IMR-90 (cell line): ENCODE measurements around the gene NKTR. TPM values are rescaled to one million over a fixed set of nuclear protein-coding genes. Genes with fewer than 3 reads are reported as not detected.

Source experiments
- ATAC-seq: fragments of 200-7000 bp; cut with Tn5 transposase; 2 replicates; pipeline ENCODE4 v1.9.1; 2020; ENCODE audit warnings: low read depth, mild to moderate bottlenecking, moderate library complexity
- BruUV-seq: library from RNA; stranded (reverse); fragments of 400-500 nt; replicated peaks from 2 replicates; lab custom pipeline; 2021; lab: Mats Ljungman, UMichigan
- CTCF ChIA-PET: fragments of 300-600 bp; formaldehyde crosslinking; extraction: SDS; loops from one replicate; lab custom pipeline; 2021; ENCODE audit warnings: antibody characterized with exemption; lab: Yijun Ruan, JAX
- POLR2A ChIA-PET: fragments of 300-600 bp; sonication (Branson Sonifier 250); formaldehyde crosslinking; loops from one replicate; lab custom pipeline; 2022; ENCODE audit warnings: antibody characterized with exemption; ENCODE audit not compliant: unreplicated experiment; lab: Charles Lee
- DNase-seq: peaks from one replicate; pipeline ENCODE4 v3.0.0; 2013
- H2AFZ ChIP-seq: replicated peaks from 2 replicates; pipeline ENCODE3; 2013; ENCODE audit warnings: low read length, mild to moderate bottlenecking; ENCODE audit not compliant: poor library complexity
- H2AK5ac ChIP-seq: 2 replicates; pipeline ENCODE4 v1.6.1; 2013; ENCODE audit warnings: low read depth, low read length, inconsistent platforms
- H2AK9ac ChIP-seq: replicated peaks from 2 replicates; pipeline ENCODE3; 2013; ENCODE audit warnings: mild to moderate bottlenecking, low read depth, low read length, moderate library complexity; ENCODE audit not compliant: poor library complexity
- H2BK120ac ChIP-seq: 2 replicates; pipeline ENCODE4 v1.6.1; 2013; ENCODE audit warnings: low read depth, low read length, inconsistent platforms
- H2BK15ac ChIP-seq: 3 replicates; pipeline ENCODE4 v1.6.1; 2013; ENCODE audit warnings: low read depth, low read length, inconsistent platforms
- H2BK20ac ChIP-seq: 2 replicates; pipeline ENCODE4 v1.6.1; 2013; ENCODE audit warnings: low read depth, mild to moderate bottlenecking, inconsistent platforms, low read length, moderate library complexity
- H2BK5ac ChIP-seq: 2 replicates; pipeline ENCODE4 v1.6.1; 2013; ENCODE audit warnings: mild to moderate bottlenecking, low read depth, low read length, inconsistent platforms; ENCODE audit not compliant: poor library complexity, severe bottlenecking
- H3K14ac ChIP-seq: replicated peaks from 2 replicates; pipeline ENCODE4 v1.6.1; 2013; ENCODE audit warnings: low read depth, low read length, inconsistent platforms
- H3K18ac ChIP-seq: 2 replicates; pipeline ENCODE4 v1.6.1; 2013; ENCODE audit warnings: low read depth, low read length, control low read depth
- H3K23ac ChIP-seq: 2 replicates; pipeline ENCODE4 v1.6.1; 2013; ENCODE audit warnings: low read depth, low read length, inconsistent platforms
- H3K27ac ChIP-seq: 2 replicates; pipeline ENCODE4 v1.5.1; 2013; ENCODE audit warnings: mild to moderate bottlenecking, control low read depth, low read length; ENCODE audit not compliant: insufficient read depth
- H3K27me3 ChIP-seq: 2 replicates; pipeline ENCODE4 v1.6.1; 2013; ENCODE audit warnings: low read length; ENCODE audit not compliant: control insufficient read depth, insufficient read depth
- H3K36me3 ChIP-seq: 2 replicates; pipeline ENCODE4 v1.6.1; 2013; ENCODE audit warnings: low read length, mixed read lengths; ENCODE audit not compliant: control insufficient read depth, insufficient read depth
- H3K4ac ChIP-seq: 2 replicates; pipeline ENCODE4 v1.6.1; 2013; ENCODE audit warnings: low read depth, low read length, inconsistent platforms
- H3K4me1 ChIP-seq: 2 replicates; pipeline ENCODE4 v1.6.1; 2013; ENCODE audit warnings: low read length, mixed read lengths; ENCODE audit not compliant: control insufficient read depth, insufficient read depth
- H3K4me2 ChIP-seq: 2 replicates; pipeline ENCODE4 v1.6.1; 2013; ENCODE audit warnings: low read depth, mild to moderate bottlenecking, control low read depth, low read length, moderate library complexity
- H3K4me3 ChIP-seq: 2 replicates; pipeline ENCODE4 v1.5.1; 2013; ENCODE audit warnings: low read depth, mild to moderate bottlenecking, control low read depth, low read length, moderate library complexity; ENCODE audit not compliant: insufficient read depth
- H3K56ac ChIP-seq: 2 replicates; pipeline ENCODE4 v1.6.1; 2013; ENCODE audit warnings: low read length, inconsistent platforms; ENCODE audit not compliant: insufficient read depth; ENCODE audit errors: extremely low read depth
- H3K79me1 ChIP-seq, 2 experiments: 2 replicates each; pipeline ENCODE4 v1.6.1; 2013; ENCODE audit warnings: low read length in 2 of 2, inconsistent platforms in 1 of 2, low read depth in 1 of 2
- H3K9ac ChIP-seq: 2 replicates; pipeline ENCODE4 v1.6.1; 2013; ENCODE audit warnings: low read depth, low read length, control low read depth
- H3K9me1 ChIP-seq: 2 replicates; pipeline ENCODE4 v1.6.1; 2013; ENCODE audit warnings: low read length, inconsistent platforms; ENCODE audit not compliant: insufficient read depth
- H3K9me3 ChIP-seq: 2 replicates; pipeline ENCODE4 v1.6.1; 2013; ENCODE audit warnings: low read length; ENCODE audit not compliant: control insufficient read depth, insufficient read depth
- H4K20me1 ChIP-seq: 2 replicates; pipeline ENCODE4 v1.6.1; 2013; ENCODE audit warnings: low read length, inconsistent platforms; ENCODE audit not compliant: insufficient read depth
- H4K5ac ChIP-seq: 2 replicates; pipeline ENCODE4 v1.6.1; 2013; ENCODE audit warnings: mild to moderate bottlenecking, low read depth, low read length, control low read depth
- H4K8ac ChIP-seq, 2 experiments: 2 replicates each; pipeline ENCODE4 v1.6.1; 2013; ENCODE audit warnings: low read depth in 2 of 2, low read length in 2 of 2, control low read depth in 1 of 2, inconsistent platforms in 1 of 2
- H4K91ac ChIP-seq: 2 replicates; pipeline ENCODE4 v1.6.1; 2013; ENCODE audit warnings: low read depth, low read length, inconsistent platforms; ENCODE audit not compliant: insufficient read depth
- BHLHE40 ChIP-seq: fragments of 150-350 bp; IDR thresholded peaks from 2 replicates; pipeline ENCODE4 v1.6.1; 2016; ENCODE audit warnings: mild to moderate bottlenecking, low read depth, low read length
- CEBPB ChIP-seq: IDR thresholded peaks from 2 replicates; pipeline ENCODE4 v1.6.1; 2012; ENCODE audit warnings: low read depth, low read length, improper control_type of control experiment
- CHD1 ChIP-seq: IDR thresholded peaks from 2 replicates; pipeline ENCODE4 v1.6.1; 2012; ENCODE audit warnings: low read depth, low read length, improper control_type of control experiment
- ELK1 ChIP-seq: fragments of 150-350 bp; IDR thresholded peaks from 2 replicates; pipeline ENCODE4 v1.6.1; 2016; ENCODE audit warnings: low read depth, mild to moderate bottlenecking, low read length, moderate library complexity, borderline replicate concordance
- FOS ChIP-seq: fragments of 150-350 bp; IDR thresholded peaks from 2 replicates; pipeline ENCODE4 v1.6.1; 2016; ENCODE audit warnings: low read depth, low read length
- MAFK ChIP-seq: IDR thresholded peaks from 2 replicates; pipeline ENCODE4 v1.6.1; 2012; ENCODE audit warnings: low read depth, low read length, improper control_type of control experiment
- MAZ ChIP-seq: IDR thresholded peaks from 2 replicates; pipeline ENCODE4 v1.6.1; 2012; ENCODE audit warnings: low read depth, mild to moderate bottlenecking, low read length, improper control_type of control experiment, moderate library complexity, borderline replicate concordance
- MXI1 ChIP-seq: IDR thresholded peaks from 2 replicates; pipeline ENCODE4 v1.6.1; 2012; ENCODE audit warnings: low read depth, mild to moderate bottlenecking, low read length, moderate library complexity, borderline replicate concordance
- NFE2L2 ChIP-seq: fragments of 150-350 bp; IDR thresholded peaks from 2 replicates; pipeline ENCODE4 v1.6.1; 2016; ENCODE audit warnings: low read depth, mild to moderate bottlenecking, low read length
- POLR2A ChIP-seq: IDR thresholded peaks from 2 replicates; pipeline ENCODE4 v1.6.1; 2012; ENCODE audit warnings: mild to moderate bottlenecking, low read depth, low read length
- RAD21 ChIP-seq: IDR thresholded peaks from 2 replicates; pipeline ENCODE4 v1.6.1; 2012; ENCODE audit warnings: low read length, improper control_type of control experiment
- RCOR1 ChIP-seq: IDR thresholded peaks from 2 replicates; pipeline ENCODE4 v1.6.1; 2012; ENCODE audit warnings: mild to moderate bottlenecking, low read length, improper control_type of control experiment; ENCODE audit not compliant: insufficient replicate concordance
- RFX5 ChIP-seq: IDR thresholded peaks from 2 replicates; pipeline ENCODE4 v1.8.0; 2012; ENCODE audit warnings: low read depth, mild to moderate bottlenecking, low read length, moderate library complexity
- SMC3 ChIP-seq: fragments of 150-350 bp; IDR thresholded peaks from 2 replicates; pipeline ENCODE4 v1.6.1; 2016; ENCODE audit warnings: low read depth, mild to moderate bottlenecking, antibody characterized with exemption, low read length, moderate library complexity
- WGBS, 2 experiments: methylation state at CpG; one replicate each; pipeline versions ENCODE4 v1.1.5 to v1.1.7; 2013; ENCODE audit warnings: missing lambda C conversion rate in 2 of 2; ENCODE audit not compliant: insufficient read length in 1 of 2; ENCODE audit errors: extremely low coverage in 2 of 2; 5-methylcytosine and 5-hydroxymethylcytosine counted together
- dilution Hi-C: fragments of 300-500 bp; cut with HindIII; formaldehyde crosslinking; loops from one replicate; pipeline ENCODE4 v1.14.3; 2018; ENCODE audit warnings: low sequenced_read_pairs; ENCODE audit not compliant: unreplicated experiment
- in situ Hi-C: fragments of 300-500 bp; cut with MboI; formaldehyde crosslinking; loops from 3 replicates; pipeline ENCODE4 v1.14.3; 2019; ENCODE audit warnings: low sequenced_read_pairs, inconsistent platforms, mixed read lengths
- intact Hi-C: fragments of 100-400 bp; cut with micrococcal nuclease; formaldehyde crosslinking; loops from 2 replicates; pipeline ENCODE4 v1.10.0; 2022
- polyA plus RNA-seq, 3 experiments: library from polyadenylated mRNA; depleted of rRNA; stranded (reverse); fragments of >200 nt; gene quantifications; 2 replicates each; pipeline ENCODE4 v1.2.3, GENCODE V29; 2012; ENCODE audit warnings: low replicate concordance in 1 of 3
- total RNA-seq: library from RNA; depleted of rRNA; stranded (reverse); fragments of >200 nt; gene quantifications from 2 replicates; pipeline ENCODE4 v1.2.3, GENCODE V29; 2012
- TF ChIP-seq, protein P1 (sequence below): conservative IDR thresholded peaks from 2 replicates; pipeline ENCODE4 v1.5.1; 2012; ENCODE audit warnings: mild to moderate bottlenecking, low read depth, low read length, improper control_type of control experiment
- TF ChIP-seq, protein P2 (sequence below): fragments of 150-350 bp; IDR thresholded peaks from 2 replicates; pipeline ENCODE4 v1.6.1; 2017; ENCODE audit warnings: mild to moderate bottlenecking, antibody characterized with exemption, low read length, low read depth

Gene NKTR
- total and polyA plus RNA-seq, 2 of the 4 experiments (the other 2 are of a cell fraction), result 24.0 to 30.7 TPM

GRCh38 chr3:42649783-42650182 is 49.3 kb downstream of the NKTR start:
- Histone ChIP-seq H2AK5ac (no peak overlapping the region), H4K20me1 (peaks cover 21% of the 10 kb centered on the region; the same call in 1 of the 2 replicates), H3K4me2 (no peak overlapping the region), H2BK15ac (no peak overlapping the region), H4K91ac (no peak overlapping the region), H3K27me3 (no peaks in the 10 kb centered on the region), H3K9ac (no peak overlapping the region), H3K9me3 (no peaks in the 10 kb centered on the region), H3K56ac (no peak overlapping the region), H4K8ac (no peak overlapping the region), H3K4me3 (no peak overlapping the region), H2BK20ac (no peak overlapping the region), H3K4me1 (peaks cover 28% of the 10 kb centered on the region), H3K9me1 (peaks cover 26% of the 10 kb centered on the region), H3K79me1 (peaks cover 27 to 68% of the 10 kb centered on the region in 2 experiments), H3K4ac (no peak overlapping the region), H3K23ac (no peak overlapping the region), H3K18ac (no peak overlapping the region), H3K36me3 (peaks cover 17% of the 10 kb centered on the region), H2AK9ac (no peak overlapping the region), H2BK120ac (no peak overlapping the region), H3K14ac (no peak overlapping the region), H3K27ac (no peak overlapping the region), H2AFZ (no peak overlapping the region), H4K5ac (no peak overlapping the region), H2BK5ac (no peak overlapping the region)
- DNase-seq (no peak), ATAC-seq (no peak)
- no TSS peak for BruUV-seq
- in situ Hi-C loops, result no loop called here
- WGBS, 2 experiments, result 89% methylated on average over 2 of the region's 4 CpGs; no CpG with 5 or more reads in 1 of the 2 experiments
- dilution Hi-C loops, result no loop called here
- intact Hi-C loops, result loop anchor here (5.0 kb wide), 2 partner anchors 37 to 47 kb away; partner anchors contain the start of gene NKTR
- TF ChIP-seq MAZ, result no peak
- TF ChIP-seq FOS, result no peak
- TF ChIP-seq ELK1, result no peak
- TF ChIP-seq, protein P1, sequence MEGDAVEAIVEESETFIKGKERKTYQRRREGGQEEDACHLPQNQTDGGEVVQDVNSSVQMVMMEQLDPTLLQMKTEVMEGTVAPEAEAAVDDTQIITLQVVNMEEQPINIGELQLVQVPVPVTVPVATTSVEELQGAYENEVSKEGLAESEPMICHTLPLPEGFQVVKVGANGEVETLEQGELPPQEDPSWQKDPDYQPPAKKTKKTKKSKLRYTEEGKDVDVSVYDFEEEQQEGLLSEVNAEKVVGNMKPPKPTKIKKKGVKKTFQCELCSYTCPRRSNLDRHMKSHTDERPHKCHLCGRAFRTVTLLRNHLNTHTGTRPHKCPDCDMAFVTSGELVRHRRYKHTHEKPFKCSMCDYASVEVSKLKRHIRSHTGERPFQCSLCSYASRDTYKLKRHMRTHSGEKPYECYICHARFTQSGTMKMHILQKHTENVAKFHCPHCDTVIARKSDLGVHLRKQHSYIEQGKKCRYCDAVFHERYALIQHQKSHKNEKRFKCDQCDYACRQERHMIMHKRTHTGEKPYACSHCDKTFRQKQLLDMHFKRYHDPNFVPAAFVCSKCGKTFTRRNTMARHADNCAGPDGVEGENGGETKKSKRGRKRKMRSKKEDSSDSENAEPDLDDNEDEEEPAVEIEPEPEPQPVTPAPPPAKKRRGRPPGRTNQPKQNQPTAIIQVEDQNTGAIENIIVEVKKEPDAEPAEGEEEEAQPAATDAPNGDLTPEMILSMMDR, result no peak
- no peak for TF ChIP-seq BHLHE40
- no peak for TF ChIP-seq SMC3
- TF ChIP-seq POLR2A, result no peak
- TF ChIP-seq NFE2L2, result no peak
- no peak for TF ChIP-seq CEBPB
- TF ChIP-seq, protein P2, sequence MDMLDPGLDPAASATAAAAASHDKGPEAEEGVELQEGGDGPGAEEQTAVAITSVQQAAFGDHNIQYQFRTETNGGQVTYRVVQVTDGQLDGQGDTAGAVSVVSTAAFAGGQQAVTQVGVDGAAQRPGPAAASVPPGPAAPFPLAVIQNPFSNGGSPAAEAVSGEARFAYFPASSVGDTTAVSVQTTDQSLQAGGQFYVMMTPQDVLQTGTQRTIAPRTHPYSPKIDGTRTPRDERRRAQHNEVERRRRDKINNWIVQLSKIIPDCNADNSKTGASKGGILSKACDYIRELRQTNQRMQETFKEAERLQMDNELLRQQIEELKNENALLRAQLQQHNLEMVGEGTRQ, result no peak
- TF ChIP-seq RFX5, result no peak
- TF ChIP-seq RCOR1, result no peak
- no peak for TF ChIP-seq MXI1
- no peak for TF ChIP-seq MAFK
- TF ChIP-seq CHD1, result no peak
- TF ChIP-seq RAD21, result no peak
- ChIA-PET CTCF (no interaction called here), POLR2A (no interaction called here)
